C4-2B (cell line): ENCODE measurements around the gene POLE.

Experiments
- ZFX ChIP-seq: fragments of 450-650 bp; IDR thresholded peaks from 2 replicates; pipeline ENCODE4 v1.6.1; 2017
- TF ChIP-seq, protein P1 (sequence below): fragments of 450-650 bp; conservative IDR thresholded peaks from 2 replicates; pipeline ENCODE4 v1.5.1; 2017; ENCODE audit warnings: mild to moderate bottlenecking

- TF ChIP-seq, protein P1, sequence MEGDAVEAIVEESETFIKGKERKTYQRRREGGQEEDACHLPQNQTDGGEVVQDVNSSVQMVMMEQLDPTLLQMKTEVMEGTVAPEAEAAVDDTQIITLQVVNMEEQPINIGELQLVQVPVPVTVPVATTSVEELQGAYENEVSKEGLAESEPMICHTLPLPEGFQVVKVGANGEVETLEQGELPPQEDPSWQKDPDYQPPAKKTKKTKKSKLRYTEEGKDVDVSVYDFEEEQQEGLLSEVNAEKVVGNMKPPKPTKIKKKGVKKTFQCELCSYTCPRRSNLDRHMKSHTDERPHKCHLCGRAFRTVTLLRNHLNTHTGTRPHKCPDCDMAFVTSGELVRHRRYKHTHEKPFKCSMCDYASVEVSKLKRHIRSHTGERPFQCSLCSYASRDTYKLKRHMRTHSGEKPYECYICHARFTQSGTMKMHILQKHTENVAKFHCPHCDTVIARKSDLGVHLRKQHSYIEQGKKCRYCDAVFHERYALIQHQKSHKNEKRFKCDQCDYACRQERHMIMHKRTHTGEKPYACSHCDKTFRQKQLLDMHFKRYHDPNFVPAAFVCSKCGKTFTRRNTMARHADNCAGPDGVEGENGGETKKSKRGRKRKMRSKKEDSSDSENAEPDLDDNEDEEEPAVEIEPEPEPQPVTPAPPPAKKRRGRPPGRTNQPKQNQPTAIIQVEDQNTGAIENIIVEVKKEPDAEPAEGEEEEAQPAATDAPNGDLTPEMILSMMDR = no peak
- TF ChIP-seq ZFX = no peak
Measured at GRCh38 chr12:132583736-132584135, 103.4 kb downstream of the POLE start.
